GM18517 (cell line): Measurements from ENCODE around the gene TSPAN7.

ENCODE experiments used
- ATAC-seq: cut with Tn5 transposase; IDR thresholded peaks from one replicate; pipeline ENCODE4 v1.9.1; 2021; ENCODE audit warnings: mild to moderate bottlenecking, moderate library complexity; ENCODE audit not compliant: unreplicated experiment

Gene TSPAN7

DNA sequence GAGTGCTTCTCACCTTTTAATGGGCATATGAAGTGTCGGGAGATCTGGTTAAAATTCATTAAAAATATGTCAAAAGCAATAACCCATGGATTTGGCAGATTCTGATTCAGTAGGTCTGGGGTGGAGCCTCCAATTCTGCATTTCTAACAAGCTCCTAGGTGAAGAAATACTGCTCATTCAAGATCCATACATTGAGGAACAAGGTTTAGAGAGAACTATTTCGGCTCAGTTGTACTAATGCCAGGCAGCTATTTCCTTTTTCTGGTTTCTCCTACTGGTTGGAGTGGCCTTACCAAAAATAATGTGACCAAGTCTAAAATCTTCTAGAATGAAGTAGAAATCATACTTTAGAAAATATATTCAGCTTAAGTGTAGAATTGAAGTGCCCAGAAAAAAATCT, 117.5 kb downstream of the TSPAN7 start:
- no peak for ATAC-seq

DNA sequence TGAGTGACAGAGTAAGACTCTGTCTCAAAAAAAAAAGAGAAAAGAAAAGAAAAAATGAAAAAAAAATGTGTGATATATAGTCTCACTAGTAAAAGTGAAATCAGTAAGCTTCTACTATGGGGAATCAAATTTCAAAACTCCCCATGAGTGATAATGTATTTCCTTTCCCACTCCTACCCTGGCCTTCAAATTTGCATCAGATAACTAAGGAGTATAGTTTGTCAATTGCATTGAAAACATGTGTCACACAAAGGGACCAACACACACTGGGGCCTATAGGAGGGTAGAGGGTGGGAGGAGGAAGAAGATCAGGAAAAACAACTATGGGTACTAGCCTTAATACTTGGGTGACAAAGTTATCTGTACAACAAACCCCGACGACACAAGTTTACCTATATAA, 118.4 kb downstream of the TSPAN7 start:
- ATAC-seq, result no peak

DNA sequence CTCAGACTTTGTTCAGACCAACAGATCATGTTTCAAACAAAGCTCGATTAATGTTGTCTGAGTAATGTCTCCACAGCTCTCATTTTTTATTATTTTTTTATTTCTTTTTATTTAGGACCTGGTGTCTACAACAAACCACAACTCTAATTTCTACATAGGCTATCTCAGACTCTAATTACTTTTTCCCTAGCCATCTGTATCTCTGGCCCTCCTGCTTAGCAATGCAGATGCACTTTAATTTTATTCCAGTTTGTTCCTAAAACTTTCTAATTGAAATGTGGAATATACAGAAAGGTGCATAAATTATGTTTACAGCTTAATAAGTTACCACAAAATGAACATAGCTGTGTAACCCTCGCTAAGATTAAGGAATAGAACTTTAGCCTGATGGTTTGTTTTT, 120.8 kb downstream of the TSPAN7 start:
- ATAC-seq, result no peak

DNA sequence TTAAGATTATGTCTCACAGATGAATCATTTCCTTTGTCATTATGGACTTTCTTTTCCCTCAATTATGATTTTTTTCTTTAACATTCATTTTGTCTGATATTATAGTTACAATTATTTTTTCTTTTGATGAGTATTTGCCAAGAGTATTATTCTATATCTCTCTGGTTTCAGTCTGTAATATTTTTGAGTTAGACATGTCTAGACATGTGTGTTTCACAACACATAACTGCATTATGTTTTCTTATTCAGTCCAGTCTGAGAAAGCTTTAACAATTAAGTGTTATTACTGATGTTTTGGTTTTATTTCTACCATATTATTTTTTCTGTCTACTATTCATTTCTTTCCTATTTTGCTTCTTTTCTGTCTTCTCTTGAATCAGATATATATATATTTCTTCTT, 131.6 kb downstream of the TSPAN7 start:
- no peak for ATAC-seq

DNA sequence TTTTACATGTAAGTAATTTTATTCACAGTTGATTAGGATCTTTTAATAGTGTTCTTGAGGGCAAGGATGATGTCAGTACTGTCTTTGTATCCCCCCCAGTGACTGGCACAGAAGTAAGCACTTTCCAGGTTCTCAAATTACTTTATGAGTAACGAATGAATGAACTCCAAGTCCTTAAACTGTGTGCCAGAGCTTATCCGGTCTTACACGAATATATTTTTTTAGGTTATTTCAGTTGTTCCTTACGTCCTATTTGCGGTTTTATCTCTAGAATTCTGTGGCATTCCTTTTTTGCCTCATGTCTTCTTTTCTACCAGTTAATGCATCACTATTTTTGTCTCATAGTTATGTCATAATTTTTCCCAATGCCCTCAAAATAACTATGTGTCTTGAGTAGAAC, 133.1 kb downstream of the TSPAN7 start:
- no peak for ATAC-seq

DNA sequence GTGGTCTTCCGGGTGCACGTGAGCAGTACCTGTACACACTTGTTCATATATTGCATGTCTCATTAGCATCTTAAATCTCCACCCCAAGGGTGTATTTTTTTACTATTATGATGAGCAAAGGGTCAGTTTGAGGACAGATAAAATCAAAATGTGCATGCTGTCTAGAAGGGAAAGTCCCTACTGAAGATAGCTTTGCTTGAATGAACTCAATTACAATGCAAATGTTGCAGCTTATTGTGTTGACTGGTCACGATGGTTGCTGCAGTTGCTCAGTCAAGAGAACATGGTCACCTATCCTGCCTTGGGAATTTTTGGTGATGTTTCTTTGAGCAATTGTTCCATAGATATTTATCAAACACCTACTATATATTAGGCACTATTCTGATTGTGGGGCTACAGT, 136.1 kb downstream of the TSPAN7 start:
- ATAC-seq, result no peak

DNA sequence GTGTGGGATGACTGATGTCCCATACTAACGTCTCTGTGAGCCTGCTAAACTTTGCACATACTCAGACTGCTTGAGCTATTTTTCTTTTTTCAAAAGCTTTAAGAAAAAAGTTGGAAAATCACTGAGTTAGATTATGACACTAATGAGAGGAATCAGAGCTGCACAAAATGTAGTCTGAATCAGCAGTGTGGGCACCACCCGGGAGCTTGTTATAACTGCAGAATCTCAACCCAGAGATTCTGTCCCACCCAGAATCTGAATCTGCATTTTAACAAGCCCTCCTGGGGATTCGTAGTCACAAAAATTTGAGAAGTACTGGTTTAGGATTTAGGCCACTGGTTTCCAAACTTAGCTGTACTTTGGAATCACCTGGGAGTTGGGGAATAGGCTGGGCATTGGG, 137.8 kb downstream of the TSPAN7 start:
- no peak for ATAC-seq

DNA sequence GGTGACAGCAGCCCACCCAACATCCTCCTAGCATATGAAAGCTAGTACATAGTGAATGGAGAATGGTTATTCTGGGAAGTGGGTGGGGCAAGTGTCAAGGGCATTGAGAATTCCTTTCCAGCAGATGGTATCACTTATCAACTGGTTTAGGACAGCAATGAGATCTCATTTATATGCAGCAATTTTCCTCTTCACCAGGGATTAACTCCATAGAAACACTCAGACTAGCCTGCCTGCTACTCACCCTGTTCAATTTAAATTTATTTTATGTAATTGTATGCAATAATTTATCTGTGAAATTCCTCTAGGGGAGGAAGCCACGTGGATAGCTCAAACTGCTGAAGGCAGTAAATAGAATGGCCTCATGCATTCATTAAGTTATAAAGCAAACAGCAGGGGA, 138.4 kb downstream of the TSPAN7 start:
- ATAC-seq, result no peak

DNA sequence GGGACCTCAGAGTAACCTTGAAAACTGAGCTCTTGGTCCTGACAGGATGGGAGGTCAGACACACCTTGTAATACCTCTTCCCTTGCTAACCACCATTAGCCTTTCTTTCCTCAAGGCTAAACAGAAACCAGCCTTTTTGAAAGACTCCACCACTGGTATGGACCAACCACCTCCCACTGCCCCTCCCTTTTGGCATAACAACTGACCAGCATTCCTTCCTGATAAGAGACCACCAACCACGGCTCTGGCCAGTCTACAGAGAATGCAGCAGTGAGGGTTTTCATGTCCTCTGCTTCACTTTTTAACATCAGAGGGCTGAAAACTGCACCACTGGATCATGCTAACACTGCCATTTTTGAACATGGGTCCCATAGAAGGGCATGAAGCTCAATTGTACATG, 139.7 kb downstream of the TSPAN7 start:
- ATAC-seq, result no peak

DNA sequence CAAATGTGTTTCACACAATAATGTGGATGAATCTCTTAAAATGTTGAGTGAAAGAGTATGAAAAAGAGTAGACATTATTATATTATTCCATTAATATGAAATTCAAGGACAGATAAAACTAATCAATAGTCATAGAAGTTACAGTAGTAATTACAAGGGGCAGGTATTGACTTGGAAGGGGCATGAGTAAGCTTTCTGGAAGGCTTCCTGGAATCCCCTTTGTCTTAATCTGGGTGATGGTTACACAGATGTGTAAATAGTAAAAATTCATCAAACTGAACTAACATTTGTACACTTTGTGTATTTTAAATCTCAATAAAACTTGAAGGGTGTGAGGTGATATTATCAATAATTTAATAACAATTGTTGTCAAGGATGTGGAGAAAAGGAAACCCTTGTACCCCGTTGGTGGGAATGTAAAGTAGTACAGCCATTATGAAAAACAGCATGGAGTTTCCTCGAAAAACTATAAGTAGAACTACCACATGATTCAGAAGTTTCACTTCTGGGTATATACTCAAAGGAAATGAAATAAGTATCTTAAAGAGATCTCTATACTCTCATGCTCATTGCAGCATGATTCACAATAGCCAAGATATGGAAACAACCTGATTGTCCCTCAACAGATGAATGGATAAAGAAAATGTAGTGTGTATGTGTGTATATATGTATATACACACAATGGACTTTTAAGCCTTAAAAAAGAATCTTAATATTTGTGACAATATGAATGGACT, 143.0 kb downstream of the TSPAN7 start:
- ATAC-seq, result no peak

DNA sequence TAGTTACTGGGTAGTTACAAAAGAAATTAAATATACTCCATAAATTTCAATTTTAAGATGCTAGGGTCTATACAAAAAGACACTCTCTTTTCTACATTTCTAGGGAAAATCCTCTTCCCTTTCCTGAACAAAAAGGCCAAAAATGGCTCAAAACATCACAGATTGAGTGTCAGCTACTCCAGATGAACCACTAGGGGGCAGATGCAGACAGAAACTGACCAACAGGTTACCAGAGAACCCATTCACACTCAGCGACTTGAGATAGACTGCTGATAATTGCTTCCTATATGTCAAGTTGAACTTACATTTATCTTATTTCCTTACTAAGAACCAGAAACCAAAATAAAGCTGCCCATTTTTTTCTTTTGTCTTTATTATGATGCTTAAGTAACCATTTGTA, 156.5 kb downstream of the TSPAN7 start:
- no peak for ATAC-seq

DNA sequence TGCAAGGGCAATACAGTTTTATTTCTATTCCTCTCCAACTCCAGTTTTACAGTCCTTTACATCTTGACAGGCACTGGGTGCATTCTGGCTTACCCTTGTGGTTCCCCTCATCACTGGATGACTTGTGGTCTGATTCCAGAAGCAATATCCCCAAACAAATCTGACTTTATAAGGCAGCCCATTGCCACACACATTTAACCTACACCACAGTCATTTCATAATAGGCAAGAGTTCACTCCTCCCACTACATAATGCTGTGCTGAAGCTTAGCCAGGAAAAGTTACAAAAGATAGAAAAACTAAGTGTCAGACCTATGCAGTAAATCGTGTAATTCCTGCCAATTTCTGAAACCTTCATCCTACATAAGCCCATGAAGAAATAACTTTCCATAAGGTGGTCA, 157.0 kb downstream of the TSPAN7 start:
- no peak for ATAC-seq

DNA sequence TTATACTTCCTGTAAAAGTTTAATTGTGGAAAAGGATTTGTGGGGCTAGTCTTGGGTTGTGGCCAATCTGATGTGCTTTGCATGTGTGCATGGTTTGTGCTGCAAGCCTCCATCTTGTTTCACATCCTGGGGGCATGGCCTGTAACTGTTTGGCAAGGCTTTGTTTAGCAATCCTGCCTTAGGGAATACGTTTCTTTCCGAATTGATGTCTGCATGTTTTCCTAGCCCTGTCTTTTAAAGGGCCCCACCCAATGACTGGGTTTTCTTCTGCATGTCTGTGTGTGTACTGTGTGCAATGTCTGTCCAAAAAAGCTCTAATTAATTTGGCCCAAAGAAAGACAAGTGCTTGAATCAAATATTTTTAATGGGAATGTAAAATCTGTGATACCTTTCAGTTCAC, 165.3 kb downstream of the TSPAN7 start:
- no peak for ATAC-seq

DNA sequence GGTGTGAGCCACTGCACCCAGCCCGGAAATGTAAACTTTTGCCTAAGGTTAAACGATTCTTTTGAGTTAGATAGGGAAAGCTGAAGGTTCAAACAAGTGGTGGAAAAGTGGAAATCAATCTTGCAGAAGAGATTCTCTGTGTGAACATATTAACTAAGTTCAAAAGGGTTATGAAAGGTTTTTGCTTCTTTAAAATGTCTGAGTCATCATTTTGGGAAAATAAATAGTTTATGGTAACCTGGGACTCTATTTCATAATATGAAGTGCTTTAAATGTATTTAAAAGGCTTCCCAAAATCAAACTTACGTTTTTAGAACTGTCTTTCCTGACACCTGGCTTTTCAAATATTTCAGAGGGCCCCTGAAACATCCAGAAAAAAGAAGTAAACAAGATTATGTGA, 166.3 kb downstream of the TSPAN7 start:
- no peak for ATAC-seq

DNA sequence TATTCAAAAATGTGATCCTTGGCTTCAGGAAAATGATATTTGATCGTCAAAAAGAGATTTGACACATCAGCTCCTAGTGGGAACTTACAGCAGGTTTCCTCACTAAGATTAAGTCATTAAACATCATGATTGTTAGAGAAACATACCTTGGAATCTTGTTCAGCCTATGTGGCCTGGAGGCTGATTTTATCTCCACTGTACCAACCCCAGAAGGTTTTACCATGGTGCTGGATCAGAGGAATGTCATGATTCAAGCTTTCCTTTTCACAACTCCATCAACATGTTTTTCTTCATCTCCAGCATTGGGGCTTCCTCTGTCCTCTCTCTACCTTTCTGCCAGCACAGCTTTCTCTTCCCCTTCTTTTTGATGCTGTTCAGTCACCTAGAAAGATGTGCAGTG, 171.5 kb downstream of the TSPAN7 start:
- no peak for ATAC-seq
